Activated T-cell treated with anti-CD3 and anti-CD28 coated beads, Interleukin-2, amount 50 U/mL, for 48 hours (primary cell): ENCODE data around the gene GRIK3.
"Not testable (repeated sequence)": the region's sequence is repeated elsewhere in the genome, so short reads cannot be mapped to it uniquely, and the experiment has no call there.

Experiments
- DNase-seq, 2 experiments: peaks; one replicate each; pipeline ENCODE4 v3.0.0-alpha.2; 2020

Gene GRIK3

DNA sequence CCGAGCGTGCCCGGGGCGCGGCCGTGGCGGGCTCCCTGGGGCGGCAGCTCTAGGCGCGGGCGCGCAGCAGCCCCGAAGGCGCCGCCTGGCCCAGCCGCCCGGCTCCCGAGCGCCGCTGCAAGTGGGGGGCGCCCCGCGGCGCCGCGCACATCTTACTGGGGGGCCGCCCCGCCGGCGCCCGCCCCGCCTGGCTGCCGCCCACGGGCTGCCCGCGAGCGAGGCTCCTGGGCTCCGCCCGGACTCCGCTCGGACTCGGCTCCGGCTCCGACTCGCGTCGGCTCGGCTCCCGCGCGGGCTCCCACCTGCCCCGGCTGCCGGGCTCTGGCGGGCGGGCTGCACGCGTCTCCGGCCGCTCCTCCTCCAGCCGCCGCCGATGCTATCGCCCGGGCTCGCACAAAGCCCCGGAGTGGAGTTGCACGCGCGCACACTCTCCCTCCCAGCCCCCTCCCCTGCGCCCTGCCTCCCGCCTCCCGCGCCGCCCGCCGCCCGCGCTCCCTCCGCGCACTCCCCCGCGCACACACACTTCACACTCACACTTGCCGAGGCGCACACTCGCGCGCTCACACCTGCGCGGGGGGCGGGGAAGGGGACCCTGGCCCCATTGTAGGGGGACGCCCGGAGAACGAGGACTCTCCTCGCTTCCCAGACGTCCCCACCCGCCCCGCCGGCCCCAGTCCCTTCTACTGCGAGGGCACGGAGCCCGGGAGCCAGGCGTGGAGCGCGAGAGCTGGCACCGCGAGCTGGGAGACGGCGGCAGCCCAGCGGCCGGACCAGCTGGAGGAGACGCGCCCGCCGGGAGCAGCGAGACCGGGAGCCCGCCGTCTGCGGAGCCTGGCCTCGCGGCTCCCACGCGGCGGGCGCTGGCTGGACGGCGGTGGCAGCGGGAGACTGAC is at the start of gene GRIK3:
GRIK3 (minus strand) TSS at position 395 of the 893 bp plus-strand sequence. CDS start 407 bp downstream, outside the sequence.
- DNase-seq: no peak

DNA sequence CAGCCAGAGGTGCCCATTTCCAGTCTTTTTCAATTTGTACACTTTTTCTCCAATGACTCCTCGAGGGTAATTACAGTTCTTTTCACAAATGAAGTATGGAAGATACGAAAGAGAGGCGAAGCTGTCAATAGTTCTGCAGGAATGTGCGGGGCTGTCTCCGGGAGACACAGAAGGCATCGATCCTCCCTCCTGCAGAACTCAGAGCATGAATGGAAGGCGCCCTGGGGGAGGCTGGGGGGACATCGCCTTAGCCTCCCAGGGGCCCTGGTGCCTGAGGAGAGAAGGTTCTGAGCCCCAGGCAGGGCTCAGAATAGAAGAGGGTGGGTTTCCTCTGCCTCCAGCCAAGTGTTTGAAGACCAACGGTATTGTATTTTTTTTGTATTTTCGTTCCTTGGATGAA is 49.7 kb upstream of the GRIK3 start:
- no peak for DNase-seq

- DNase-seq: no peak
These were observed 49.3 kb upstream of the GRIK3 start for GRCh38 chr1:37083603-37084002.

DNA sequence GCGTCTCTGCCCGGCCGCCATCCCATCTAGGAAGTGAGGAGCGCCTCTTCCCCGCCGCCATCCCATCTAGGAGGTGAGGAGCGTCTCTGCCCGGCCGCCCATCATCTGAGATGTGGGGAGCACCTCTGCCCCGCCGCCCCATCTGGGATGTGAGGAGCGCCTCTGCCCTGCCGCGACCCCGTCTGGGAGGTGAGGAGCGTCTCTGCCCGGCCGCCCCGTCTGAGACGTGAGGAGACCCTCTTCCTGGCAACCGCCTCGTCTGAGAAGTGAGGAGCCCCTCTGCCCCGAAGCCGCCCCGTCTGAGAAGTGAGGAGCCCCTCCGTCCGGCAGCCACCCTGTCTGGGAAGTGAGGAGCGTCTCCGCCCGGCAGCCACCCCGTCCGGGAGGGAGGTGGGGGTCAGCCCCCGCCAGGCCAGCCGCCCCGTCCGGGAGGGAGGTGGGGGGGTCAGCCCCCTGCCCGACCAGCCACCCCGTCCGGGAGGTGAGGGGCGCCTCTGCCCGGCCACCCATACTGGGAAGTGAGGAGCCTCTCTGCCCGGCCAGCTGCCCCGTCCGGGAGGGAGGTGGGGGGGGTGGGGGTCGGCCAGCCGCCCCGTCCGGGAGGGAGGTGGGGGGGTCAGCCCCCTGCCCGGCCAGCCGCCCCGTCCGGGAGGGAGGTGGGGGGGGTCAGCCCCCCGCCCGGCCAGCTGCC is 46.1 kb upstream of the GRIK3 start:
- not testable (repeated sequence) for DNase-seq

- no peak for DNase-seq
These were observed 44.6 kb upstream of the GRIK3 start for GRCh38 chr1:37078866-37079265.

GRCh38 chr1:37076168-37076567 is 41.9 kb upstream of the GRIK3 start:
- DNase-seq: no peak

GRCh38 chr1:37073854-37074379 is 39.6 kb upstream of the GRIK3 start:
- no peak for DNase-seq

GRCh38 chr1:37073152-37073853 is 39.0 kb upstream of the GRIK3 start:
- no peak for DNase-seq

GRCh38 chr1:37071829-37072228 is 37.5 kb upstream of the GRIK3 start:
- DNase-seq: no peak

GRCh38 chr1:37070126-37070525 is 35.8 kb upstream of the GRIK3 start:
- DNase-seq: no peak

DNA sequence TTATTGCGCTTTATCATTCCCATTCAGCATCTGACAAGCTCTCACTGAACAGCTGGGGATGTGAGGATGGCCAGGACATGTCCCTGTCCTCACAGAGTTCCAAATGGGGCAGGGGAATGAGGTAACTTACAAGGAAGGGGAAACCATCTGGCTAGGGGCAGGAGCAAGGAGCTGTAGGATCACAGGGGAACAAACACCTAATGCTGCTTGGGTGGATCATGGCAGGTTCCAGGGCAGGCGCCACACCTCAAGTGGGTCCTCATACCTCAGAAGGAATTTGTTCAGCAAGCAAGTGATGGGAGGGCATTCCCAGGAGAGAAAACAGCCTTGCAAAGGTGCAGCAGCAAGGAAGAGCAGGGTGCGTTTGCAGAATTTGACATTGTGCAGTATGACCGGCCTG is 35.1 kb upstream of the GRIK3 start:
- DNase-seq: no peak

DNA sequence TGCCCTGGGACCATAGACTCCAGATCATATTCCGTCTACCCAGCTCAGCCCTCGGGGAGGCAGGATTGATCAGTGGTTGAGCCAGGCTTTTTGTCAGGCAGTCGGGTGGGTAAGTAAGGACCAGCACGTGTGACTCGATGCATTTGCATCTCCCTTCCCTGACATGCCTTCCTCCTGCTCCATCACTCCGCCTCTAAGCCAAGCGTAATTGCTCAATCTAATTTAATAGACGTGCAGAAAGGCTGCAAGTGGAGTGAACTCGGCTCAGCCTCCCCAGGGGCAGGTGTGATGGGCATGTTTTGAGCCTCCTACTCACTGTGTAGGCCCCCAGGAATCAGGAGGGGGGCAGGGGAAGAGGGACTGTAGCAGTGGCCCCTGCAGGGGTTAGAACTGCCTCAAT is 34.6 kb upstream of the GRIK3 start:
- no peak for DNase-seq

- no peak for DNase-seq
These were observed 33.9 kb upstream of the GRIK3 start for GRCh38 chr1:37068260-37068659.

DNA sequence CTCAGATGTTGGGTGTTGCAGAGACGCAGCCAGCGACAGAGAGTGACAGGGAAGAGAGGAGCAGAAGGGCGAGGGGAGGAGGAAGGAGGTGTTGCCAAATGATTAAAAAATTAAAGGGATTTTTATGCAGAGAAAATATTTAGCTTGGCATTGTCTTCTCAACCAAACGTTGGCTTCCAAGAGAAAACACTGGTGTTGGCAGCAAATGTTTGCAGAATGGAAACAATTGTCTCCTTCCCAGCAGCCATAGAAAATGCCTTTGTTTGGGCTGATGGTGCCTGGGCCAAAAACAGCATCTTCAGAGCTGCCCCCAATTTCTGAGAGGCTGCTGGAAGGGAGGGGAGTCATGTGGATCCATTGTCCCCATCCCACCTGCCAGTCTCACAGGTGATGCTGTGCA is 29.7 kb upstream of the GRIK3 start:
- no peak for DNase-seq

- no peak for DNase-seq
These were observed 25.0 kb upstream of the GRIK3 start for GRCh38 chr1:37059346-37059745.

DNA sequence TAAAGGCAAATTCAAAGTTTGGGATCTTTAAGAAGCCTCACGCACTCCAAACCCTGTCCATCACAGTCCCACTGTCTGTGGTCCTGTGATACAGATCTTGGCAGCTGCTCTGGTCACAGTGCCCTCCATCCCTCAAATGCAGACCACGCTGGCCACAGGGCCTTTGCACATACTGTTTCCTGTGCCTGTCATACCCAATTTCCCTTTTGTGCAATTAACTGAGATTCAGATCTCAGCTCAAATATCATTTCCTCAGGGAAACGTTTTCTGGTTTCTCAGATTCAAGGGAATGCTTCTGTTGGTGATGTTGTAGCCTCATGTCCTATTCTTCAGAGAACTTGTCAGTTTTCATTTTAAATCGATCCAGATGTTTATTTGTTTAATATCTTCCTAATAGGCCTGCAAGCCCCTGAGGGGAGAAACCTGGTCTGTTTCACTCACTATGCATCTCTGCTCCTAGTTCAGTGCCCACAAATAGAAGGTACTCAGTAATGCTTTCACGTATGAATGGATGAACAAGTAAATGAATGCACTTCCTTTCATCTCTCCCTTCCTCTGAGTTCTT is 24.2 kb upstream of the GRIK3 start:
- DNase-seq: no peak

- DNase-seq: no peak
These were observed 22.0 kb upstream of the GRIK3 start for GRCh38 chr1:37056325-37056724.

GRCh38 chr1:37055631-37056030 is 21.3 kb upstream of the GRIK3 start:
- DNase-seq: no peak

DNA sequence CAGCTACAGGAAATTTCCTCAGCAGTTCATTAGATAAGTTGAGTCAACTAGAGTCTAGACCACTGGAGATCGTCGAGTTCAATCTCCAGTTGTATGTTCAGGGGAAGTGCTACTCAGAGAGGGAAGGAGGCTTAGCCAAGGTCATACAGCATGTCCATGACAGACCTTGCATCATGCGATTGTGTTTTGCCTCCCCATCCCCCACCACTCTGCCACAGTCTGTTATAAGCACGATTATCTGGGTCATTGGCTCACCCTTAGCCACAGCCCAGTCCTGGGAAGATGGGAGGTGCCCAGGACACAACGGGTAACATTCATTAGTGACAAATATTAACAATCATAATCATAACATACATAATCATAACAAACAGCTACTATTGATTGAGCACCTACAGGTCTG is 18.9 kb upstream of the GRIK3 start:
- no peak for DNase-seq

GRCh38 chr1:37052120-37052519 is 17.8 kb upstream of the GRIK3 start:
- DNase-seq: no peak

GRCh38 chr1:37051346-37051745 is 17.0 kb upstream of the GRIK3 start:
- no peak for DNase-seq

DNA sequence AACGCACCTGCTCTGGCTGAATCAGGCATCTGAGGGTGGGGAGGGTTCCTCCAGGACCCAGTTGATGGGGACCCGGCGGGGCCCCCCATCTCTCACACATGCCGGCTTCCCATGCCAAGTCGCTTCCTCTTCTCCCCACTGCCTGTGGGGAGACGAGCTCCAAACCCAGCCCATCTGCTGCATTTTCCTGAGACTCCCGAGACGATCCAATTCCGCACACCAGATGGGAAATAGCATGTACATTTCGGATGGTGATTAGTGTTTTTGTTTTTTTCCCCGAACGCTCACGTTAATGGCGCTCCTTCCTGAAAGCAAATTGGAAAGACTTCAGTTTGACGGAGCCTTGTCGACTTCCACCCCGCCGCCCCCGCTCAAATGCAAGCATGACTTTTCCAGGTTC is 13.2 kb upstream of the GRIK3 start:
- DNase-seq: no peak

- no peak for DNase-seq
These were observed 8.8 kb upstream of the GRIK3 start for GRCh38 chr1:37043101-37043500.
